Gastroesophageal sphincter (tissue), 3 donors: ENCODE results near the gene TIMM13.
A peak's percentile ranks its signal among the peaks of the same experiment; 100 is the strongest.

ENCODE experiments used
- POLR2A ChIP-seq, 2 donors: fragments of 450-650 bp; IDR thresholded peaks; one replicate each; pipeline ENCODE4 v1.6.1; 2017; ENCODE audit warnings: antibody characterized with exemption in 2 of 2, mild to moderate bottlenecking in 2 of 2, moderate library complexity in 1 of 2
- TF ChIP-seq, protein P1 (sequence below), 4 experiments: fragments of 200-600 bp in 2 of 4; fragments of 450-650 bp in 2 of 4; sonication (generic) in 1 of 4; IDR thresholded peaks; one replicate each; pipeline ENCODE4 v1.5.1; 2017 to 2019; ENCODE audit warnings: antibody characterized with exemption in 4 of 4, mild to moderate bottlenecking in 2 of 4, moderate library complexity in 2 of 4

DNA sequence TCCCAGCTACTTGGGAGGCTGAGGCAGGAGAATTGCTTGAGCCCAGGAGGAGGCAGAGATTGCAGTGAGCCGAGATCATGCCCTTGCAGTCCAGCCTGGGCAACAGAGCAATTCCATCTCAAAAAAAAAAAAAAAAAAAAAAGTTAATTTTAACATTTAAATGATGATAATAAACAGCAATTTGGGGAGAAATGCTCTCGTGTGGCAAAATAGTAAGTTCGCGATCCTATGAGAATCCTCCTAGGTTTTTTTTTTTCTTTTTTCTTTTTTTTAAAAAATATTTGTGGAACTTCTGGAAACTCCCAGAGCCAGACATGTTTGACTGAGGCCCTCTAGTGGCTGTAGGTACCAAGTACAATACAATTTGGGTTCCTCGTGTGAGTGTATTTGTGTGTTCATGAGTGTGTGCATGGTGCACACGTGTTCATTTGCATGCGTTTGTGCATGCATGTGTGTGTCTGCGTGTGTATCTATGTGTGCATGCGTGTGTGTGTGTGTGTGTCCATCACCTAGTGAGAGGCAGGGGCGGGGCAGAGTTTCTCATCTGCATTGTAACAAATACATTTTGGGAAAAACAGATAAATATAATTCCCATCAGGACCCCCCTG lies 36.2 kb downstream of the TIMM13 start:
- TF ChIP-seq, protein P1, sequence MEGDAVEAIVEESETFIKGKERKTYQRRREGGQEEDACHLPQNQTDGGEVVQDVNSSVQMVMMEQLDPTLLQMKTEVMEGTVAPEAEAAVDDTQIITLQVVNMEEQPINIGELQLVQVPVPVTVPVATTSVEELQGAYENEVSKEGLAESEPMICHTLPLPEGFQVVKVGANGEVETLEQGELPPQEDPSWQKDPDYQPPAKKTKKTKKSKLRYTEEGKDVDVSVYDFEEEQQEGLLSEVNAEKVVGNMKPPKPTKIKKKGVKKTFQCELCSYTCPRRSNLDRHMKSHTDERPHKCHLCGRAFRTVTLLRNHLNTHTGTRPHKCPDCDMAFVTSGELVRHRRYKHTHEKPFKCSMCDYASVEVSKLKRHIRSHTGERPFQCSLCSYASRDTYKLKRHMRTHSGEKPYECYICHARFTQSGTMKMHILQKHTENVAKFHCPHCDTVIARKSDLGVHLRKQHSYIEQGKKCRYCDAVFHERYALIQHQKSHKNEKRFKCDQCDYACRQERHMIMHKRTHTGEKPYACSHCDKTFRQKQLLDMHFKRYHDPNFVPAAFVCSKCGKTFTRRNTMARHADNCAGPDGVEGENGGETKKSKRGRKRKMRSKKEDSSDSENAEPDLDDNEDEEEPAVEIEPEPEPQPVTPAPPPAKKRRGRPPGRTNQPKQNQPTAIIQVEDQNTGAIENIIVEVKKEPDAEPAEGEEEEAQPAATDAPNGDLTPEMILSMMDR (IDR thresholded peaks at IDR 0.05), result peak in 3 of 4 experiments; percentile 71 to 82 (median 73)
- no peak for TF ChIP-seq POLR2A (IDR thresholded peaks at IDR 0.05)
